ENCODE results near the gene PAFAH1B1.

DNA sequence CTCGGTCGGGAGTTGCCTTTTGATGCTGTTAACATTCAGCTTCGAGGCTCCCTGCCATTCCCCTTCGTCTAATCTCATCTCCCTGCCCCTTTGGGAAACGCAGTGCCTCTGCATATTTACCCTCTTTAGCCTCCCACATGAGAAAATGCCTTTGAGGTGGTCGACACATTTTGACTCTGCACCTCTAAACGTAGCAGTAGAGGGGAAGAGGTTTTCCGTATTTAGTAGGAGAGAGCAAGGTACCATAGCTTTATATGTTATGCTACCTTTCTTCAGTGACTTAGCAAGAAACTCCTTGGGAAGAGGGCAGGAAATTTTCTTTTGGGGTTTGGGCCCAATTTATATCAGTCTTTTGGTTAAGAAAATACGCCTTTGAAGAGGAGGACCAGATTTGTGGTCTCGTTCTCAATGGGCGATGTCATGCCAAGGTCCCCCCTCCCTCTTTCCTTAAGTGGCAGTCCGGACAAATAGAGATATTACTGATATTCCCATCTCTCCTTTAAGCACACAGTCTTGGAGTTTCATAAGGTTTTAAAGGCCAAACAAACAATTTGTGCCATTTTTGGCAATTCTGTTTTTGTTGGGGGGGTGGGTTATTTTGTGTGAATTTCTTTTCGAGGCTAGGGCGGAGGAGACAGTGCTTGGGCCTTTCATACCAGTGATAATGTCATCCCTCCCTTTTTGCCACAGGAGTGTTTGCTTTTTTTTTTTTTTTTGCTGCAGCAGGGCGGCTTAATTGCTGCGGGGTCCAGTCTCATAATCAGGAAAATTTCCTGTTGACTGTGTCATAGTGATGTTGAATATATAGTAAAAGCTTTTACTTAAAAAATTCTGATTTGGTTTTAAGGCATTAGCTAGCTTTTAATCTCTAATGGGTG is 1.5 kb downstream of the PAFAH1B1 start:
- TF ChIP-seq POLR2AphosphoS5 (IDR thresholded peaks at IDR 0.05; ENCODE audit: insufficient read depth, low read depth, low read length), result no peak
- TF ChIP-seq, protein P1, sequence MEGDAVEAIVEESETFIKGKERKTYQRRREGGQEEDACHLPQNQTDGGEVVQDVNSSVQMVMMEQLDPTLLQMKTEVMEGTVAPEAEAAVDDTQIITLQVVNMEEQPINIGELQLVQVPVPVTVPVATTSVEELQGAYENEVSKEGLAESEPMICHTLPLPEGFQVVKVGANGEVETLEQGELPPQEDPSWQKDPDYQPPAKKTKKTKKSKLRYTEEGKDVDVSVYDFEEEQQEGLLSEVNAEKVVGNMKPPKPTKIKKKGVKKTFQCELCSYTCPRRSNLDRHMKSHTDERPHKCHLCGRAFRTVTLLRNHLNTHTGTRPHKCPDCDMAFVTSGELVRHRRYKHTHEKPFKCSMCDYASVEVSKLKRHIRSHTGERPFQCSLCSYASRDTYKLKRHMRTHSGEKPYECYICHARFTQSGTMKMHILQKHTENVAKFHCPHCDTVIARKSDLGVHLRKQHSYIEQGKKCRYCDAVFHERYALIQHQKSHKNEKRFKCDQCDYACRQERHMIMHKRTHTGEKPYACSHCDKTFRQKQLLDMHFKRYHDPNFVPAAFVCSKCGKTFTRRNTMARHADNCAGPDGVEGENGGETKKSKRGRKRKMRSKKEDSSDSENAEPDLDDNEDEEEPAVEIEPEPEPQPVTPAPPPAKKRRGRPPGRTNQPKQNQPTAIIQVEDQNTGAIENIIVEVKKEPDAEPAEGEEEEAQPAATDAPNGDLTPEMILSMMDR (IDR thresholded peaks at IDR 0.05; ENCODE audit: extremely low read depth in 1 of 2, insufficient read depth in 1 of 2, low read depth in 1 of 2, low read length in 2 of 2), result no peak
- no peak for TF ChIP-seq EZH2 (IDR thresholded peaks at IDR 0.05; ENCODE audit: borderline replicate concordance, low read depth, low read length, severe bottlenecking)
